IMR-90 (cell line): Measurements from ENCODE around the gene HDAC2. TPM values are rescaled to one million over a fixed set of nuclear protein-coding genes. Genes with fewer than 3 reads are reported as not detected.

Experiments used
- ATAC-seq: fragments of 200-7000 bp; cut with Tn5 transposase; 2 replicates; pipeline ENCODE4 v1.9.1; 2020; ENCODE audit warnings: low read depth, mild to moderate bottlenecking, moderate library complexity
- BruUV-seq: library from RNA; stranded (reverse); fragments of 400-500 nt; replicated peaks from 2 replicates; lab custom pipeline; 2021; lab: Mats Ljungman, UMichigan
- CTCF ChIA-PET: fragments of 300-600 bp; formaldehyde crosslinking; extraction: SDS; loops from one replicate; lab custom pipeline; 2021; ENCODE audit warnings: antibody characterized with exemption; lab: Yijun Ruan, JAX
- POLR2A ChIA-PET: fragments of 300-600 bp; sonication (Branson Sonifier 250); formaldehyde crosslinking; loops from one replicate; lab custom pipeline; 2022; ENCODE audit warnings: antibody characterized with exemption; ENCODE audit not compliant: unreplicated experiment; lab: Charles Lee
- DNase-seq: peaks from one replicate; pipeline ENCODE4 v3.0.0; 2013
- H2AFZ ChIP-seq: replicated peaks from 2 replicates; pipeline ENCODE3; 2013; ENCODE audit warnings: low read length, mild to moderate bottlenecking; ENCODE audit not compliant: poor library complexity
- H2AK5ac ChIP-seq: 2 replicates; pipeline ENCODE4 v1.6.1; 2013; ENCODE audit warnings: low read depth, low read length, inconsistent platforms
- H2AK9ac ChIP-seq: replicated peaks from 2 replicates; pipeline ENCODE3; 2013; ENCODE audit warnings: mild to moderate bottlenecking, low read depth, low read length, moderate library complexity; ENCODE audit not compliant: poor library complexity
- H2BK120ac ChIP-seq: 2 replicates; pipeline ENCODE4 v1.6.1; 2013; ENCODE audit warnings: low read depth, low read length, inconsistent platforms
- H2BK15ac ChIP-seq: 3 replicates; pipeline ENCODE4 v1.6.1; 2013; ENCODE audit warnings: low read depth, low read length, inconsistent platforms
- H2BK20ac ChIP-seq: 2 replicates; pipeline ENCODE4 v1.6.1; 2013; ENCODE audit warnings: low read depth, mild to moderate bottlenecking, inconsistent platforms, low read length, moderate library complexity
- H2BK5ac ChIP-seq: 2 replicates; pipeline ENCODE4 v1.6.1; 2013; ENCODE audit warnings: mild to moderate bottlenecking, low read depth, low read length, inconsistent platforms; ENCODE audit not compliant: poor library complexity, severe bottlenecking
- H3K14ac ChIP-seq: replicated peaks from 2 replicates; pipeline ENCODE4 v1.6.1; 2013; ENCODE audit warnings: low read depth, low read length, inconsistent platforms
- H3K18ac ChIP-seq: 2 replicates; pipeline ENCODE4 v1.6.1; 2013; ENCODE audit warnings: low read depth, low read length, control low read depth
- H3K23ac ChIP-seq: 2 replicates; pipeline ENCODE4 v1.6.1; 2013; ENCODE audit warnings: low read depth, low read length, inconsistent platforms
- H3K27ac ChIP-seq: 2 replicates; pipeline ENCODE4 v1.5.1; 2013; ENCODE audit warnings: mild to moderate bottlenecking, control low read depth, low read length; ENCODE audit not compliant: insufficient read depth
- H3K27me3 ChIP-seq: 2 replicates; pipeline ENCODE4 v1.6.1; 2013; ENCODE audit warnings: low read length; ENCODE audit not compliant: control insufficient read depth, insufficient read depth
- H3K36me3 ChIP-seq: 2 replicates; pipeline ENCODE4 v1.6.1; 2013; ENCODE audit warnings: low read length, mixed read lengths; ENCODE audit not compliant: control insufficient read depth, insufficient read depth
- H3K4ac ChIP-seq: 2 replicates; pipeline ENCODE4 v1.6.1; 2013; ENCODE audit warnings: low read depth, low read length, inconsistent platforms
- H3K4me1 ChIP-seq: 2 replicates; pipeline ENCODE4 v1.6.1; 2013; ENCODE audit warnings: low read length, mixed read lengths; ENCODE audit not compliant: control insufficient read depth, insufficient read depth
- H3K4me2 ChIP-seq: 2 replicates; pipeline ENCODE4 v1.6.1; 2013; ENCODE audit warnings: low read depth, mild to moderate bottlenecking, control low read depth, low read length, moderate library complexity
- H3K4me3 ChIP-seq: 2 replicates; pipeline ENCODE4 v1.5.1; 2013; ENCODE audit warnings: low read depth, mild to moderate bottlenecking, control low read depth, low read length, moderate library complexity; ENCODE audit not compliant: insufficient read depth
- H3K56ac ChIP-seq: 2 replicates; pipeline ENCODE4 v1.6.1; 2013; ENCODE audit warnings: low read length, inconsistent platforms; ENCODE audit not compliant: insufficient read depth; ENCODE audit errors: extremely low read depth
- H3K79me1 ChIP-seq, 2 experiments: 2 replicates each; pipeline ENCODE4 v1.6.1; 2013; ENCODE audit warnings: low read length in 2 of 2, inconsistent platforms in 1 of 2, low read depth in 1 of 2
- H3K9ac ChIP-seq: 2 replicates; pipeline ENCODE4 v1.6.1; 2013; ENCODE audit warnings: low read depth, low read length, control low read depth
- H3K9me1 ChIP-seq: 2 replicates; pipeline ENCODE4 v1.6.1; 2013; ENCODE audit warnings: low read length, inconsistent platforms; ENCODE audit not compliant: insufficient read depth
- H3K9me3 ChIP-seq: 2 replicates; pipeline ENCODE4 v1.6.1; 2013; ENCODE audit warnings: low read length; ENCODE audit not compliant: control insufficient read depth, insufficient read depth
- H4K20me1 ChIP-seq: 2 replicates; pipeline ENCODE4 v1.6.1; 2013; ENCODE audit warnings: low read length, inconsistent platforms; ENCODE audit not compliant: insufficient read depth
- H4K5ac ChIP-seq: 2 replicates; pipeline ENCODE4 v1.6.1; 2013; ENCODE audit warnings: mild to moderate bottlenecking, low read depth, low read length, control low read depth
- H4K8ac ChIP-seq, 2 experiments: 2 replicates each; pipeline ENCODE4 v1.6.1; 2013; ENCODE audit warnings: low read depth in 2 of 2, low read length in 2 of 2, control low read depth in 1 of 2, inconsistent platforms in 1 of 2
- H4K91ac ChIP-seq: 2 replicates; pipeline ENCODE4 v1.6.1; 2013; ENCODE audit warnings: low read depth, low read length, inconsistent platforms; ENCODE audit not compliant: insufficient read depth
- BHLHE40 ChIP-seq: fragments of 150-350 bp; IDR thresholded peaks from 2 replicates; pipeline ENCODE4 v1.6.1; 2016; ENCODE audit warnings: mild to moderate bottlenecking, low read depth, low read length
- FOS ChIP-seq: fragments of 150-350 bp; IDR thresholded peaks from 2 replicates; pipeline ENCODE4 v1.6.1; 2016; ENCODE audit warnings: low read depth, low read length
- MAFK ChIP-seq: IDR thresholded peaks from 2 replicates; pipeline ENCODE4 v1.6.1; 2012; ENCODE audit warnings: low read depth, low read length, improper control_type of control experiment
- RCOR1 ChIP-seq: IDR thresholded peaks from 2 replicates; pipeline ENCODE4 v1.6.1; 2012; ENCODE audit warnings: mild to moderate bottlenecking, low read length, improper control_type of control experiment; ENCODE audit not compliant: insufficient replicate concordance
- WGBS, 2 experiments: methylation state at CpG; one replicate each; pipeline versions ENCODE4 v1.1.5 to v1.1.7; 2013; ENCODE audit warnings: missing lambda C conversion rate in 2 of 2; ENCODE audit not compliant: insufficient read length in 1 of 2; ENCODE audit errors: extremely low coverage in 2 of 2; 5-methylcytosine and 5-hydroxymethylcytosine counted together
- dilution Hi-C: fragments of 300-500 bp; cut with HindIII; formaldehyde crosslinking; loops from one replicate; pipeline ENCODE4 v1.14.3; 2018; ENCODE audit warnings: low sequenced_read_pairs; ENCODE audit not compliant: unreplicated experiment
- in situ Hi-C: fragments of 300-500 bp; cut with MboI; formaldehyde crosslinking; loops from 3 replicates; pipeline ENCODE4 v1.14.3; 2019; ENCODE audit warnings: low sequenced_read_pairs, inconsistent platforms, mixed read lengths
- intact Hi-C: fragments of 100-400 bp; cut with micrococcal nuclease; formaldehyde crosslinking; loops from 2 replicates; pipeline ENCODE4 v1.10.0; 2022
- polyA plus RNA-seq, 3 experiments: library from polyadenylated mRNA; depleted of rRNA; stranded (reverse); fragments of >200 nt; gene quantifications; 2 replicates each; pipeline ENCODE4 v1.2.3, GENCODE V29; 2012; ENCODE audit warnings: low replicate concordance in 1 of 3
- total RNA-seq: library from RNA; depleted of rRNA; stranded (reverse); fragments of >200 nt; gene quantifications from 2 replicates; pipeline ENCODE4 v1.2.3, GENCODE V29; 2012; rRNA removed
- TF ChIP-seq, protein P1 (sequence below): fragments of 150-350 bp; IDR thresholded peaks from 2 replicates; pipeline ENCODE4 v1.6.1; 2017; ENCODE audit warnings: mild to moderate bottlenecking, antibody characterized with exemption, low read length, low read depth
- TF ChIP-seq, protein P2 (sequence below): fragments of 150-350 bp; IDR thresholded peaks from 2 replicates; pipeline ENCODE4 v1.6.1; 2016; ENCODE audit warnings: low read depth, mild to moderate bottlenecking, low read length, moderate library complexity, borderline replicate concordance

The HDAC2 gene
- total and polyA plus RNA-seq, 2 of the 4 experiments (the other 2 are of a cell fraction), result 72.6 to 122 TPM

DNA sequence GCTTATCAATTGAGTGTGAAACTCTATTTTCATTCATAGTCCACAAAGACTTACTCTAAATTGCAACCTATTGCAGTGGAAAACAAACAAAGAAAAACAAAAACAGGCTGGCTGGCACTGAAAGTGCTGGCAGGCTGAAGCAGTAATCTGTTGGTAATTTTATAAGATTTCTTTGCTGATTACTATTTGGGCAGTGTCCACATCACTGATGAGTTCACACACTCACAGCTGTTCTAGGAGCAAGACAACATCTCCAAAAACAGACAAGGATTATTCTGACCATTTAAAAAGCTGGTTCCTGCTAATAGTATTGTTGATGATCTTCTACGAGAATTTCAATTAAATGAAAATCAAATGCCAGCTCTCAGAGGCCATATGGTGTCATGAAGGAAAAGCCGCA lies 86.9 kb downstream of the HDAC2 start:
- H3K27ac ChIP-seq, result no peak overlapping the region
- DNase-seq (no peak), ATAC-seq (no peak)
- no peak overlapping the region for H4K91ac ChIP-seq
- no peak for TF ChIP-seq MAFK
- TF ChIP-seq BHLHE40, result no peak
- TF ChIP-seq, protein P1, sequence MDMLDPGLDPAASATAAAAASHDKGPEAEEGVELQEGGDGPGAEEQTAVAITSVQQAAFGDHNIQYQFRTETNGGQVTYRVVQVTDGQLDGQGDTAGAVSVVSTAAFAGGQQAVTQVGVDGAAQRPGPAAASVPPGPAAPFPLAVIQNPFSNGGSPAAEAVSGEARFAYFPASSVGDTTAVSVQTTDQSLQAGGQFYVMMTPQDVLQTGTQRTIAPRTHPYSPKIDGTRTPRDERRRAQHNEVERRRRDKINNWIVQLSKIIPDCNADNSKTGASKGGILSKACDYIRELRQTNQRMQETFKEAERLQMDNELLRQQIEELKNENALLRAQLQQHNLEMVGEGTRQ, result no peak
- TF ChIP-seq FOS, result no peak
- no peak for TF ChIP-seq RCOR1
- TF ChIP-seq, protein P2, sequence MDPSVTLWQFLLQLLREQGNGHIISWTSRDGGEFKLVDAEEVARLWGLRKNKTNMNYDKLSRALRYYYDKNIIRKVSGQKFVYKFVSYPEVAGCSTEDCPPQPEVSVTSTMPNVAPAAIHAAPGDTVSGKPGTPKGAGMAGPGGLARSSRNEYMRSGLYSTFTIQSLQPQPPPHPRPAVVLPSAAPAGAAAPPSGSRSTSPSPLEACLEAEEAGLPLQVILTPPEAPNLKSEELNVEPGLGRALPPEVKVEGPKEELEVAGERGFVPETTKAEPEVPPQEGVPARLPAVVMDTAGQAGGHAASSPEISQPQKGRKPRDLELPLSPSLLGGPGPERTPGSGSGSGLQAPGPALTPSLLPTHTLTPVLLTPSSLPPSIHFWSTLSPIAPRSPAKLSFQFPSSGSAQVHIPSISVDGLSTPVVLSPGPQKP, result no peak
- H3K9ac ChIP-seq, result no peak overlapping the region
- H3K27me3 ChIP-seq, result no peaks in the 10 kb centered on the region
- no peak overlapping the region for H3K56ac ChIP-seq
- H3K23ac ChIP-seq, result no peak overlapping the region
- no peaks in the 10 kb centered on the region for H3K4me1 ChIP-seq
- POLR2A ChIA-PET, result no interaction called here
- no peak overlapping the region for H3K4me3 ChIP-seq
- H3K4me2 ChIP-seq, result no peak overlapping the region
- no peak overlapping the region for H4K5ac ChIP-seq
- H4K20me1 ChIP-seq, result no peaks in the 10 kb centered on the region
- H3K79me1 ChIP-seq, result no peaks in the 10 kb centered on the region
- H2BK20ac ChIP-seq, result no peak overlapping the region
- dilution Hi-C loops, result no loop called here
- no peak overlapping the region for H4K8ac ChIP-seq
- no peak overlapping the region for H3K14ac ChIP-seq
- H3K18ac ChIP-seq, result no peak overlapping the region
- no TSS peak for BruUV-seq
- no peak overlapping the region for H2AK5ac ChIP-seq
- H3K36me3 ChIP-seq, result no peaks in the 10 kb centered on the region
- H2BK5ac ChIP-seq, result no peak overlapping the region
- no peak overlapping the region for H2BK120ac ChIP-seq
- in situ Hi-C loops, result no loop called here
- no peak overlapping the region for H2BK15ac ChIP-seq
- no peak overlapping the region for H2AFZ ChIP-seq
- H3K4ac ChIP-seq, result no peak overlapping the region
- WGBS, 2 experiments, result 83% methylated on average over 2 of the region's 2 CpGs; no CpG with 5 or more reads in 1 of the 2 experiments
- intact Hi-C loops, result no loop called here
- H3K9me3 ChIP-seq, result no peaks in the 10 kb centered on the region
- CTCF ChIA-PET, result no interaction called here
- no peak overlapping the region for H2AK9ac ChIP-seq
- no peaks in the 10 kb centered on the region; the same call in 1 of the 2 replicates for H3K9me1 ChIP-seq

Other genes starting within 250 kb of the HDAC2 start
- 40.7 and 111 TPM in 2 replicates for gene MARCKS, start 113.8 kb downstream of the HDAC2 start, total RNA-seq
- 34.5 and 46.8 TPM in 2 replicates for gene MARCKS, start 113.8 kb downstream of the HDAC2 start, polyA plus RNA-seq (2012; rRNA removed)